Left kidney (tissue), 8 donors: ENCODE data around the gene VPS11. TPM values are rescaled to one million over a fixed set of nuclear protein-coding genes. Genes with fewer than 3 reads are reported as not detected.

Experiments used
- DNase-seq: peaks from one replicate; pipeline ENCODE4 v3.0.0-alpha.2; 2013
- long read RNA-seq, 8 donors: transcript quantifications; one replicate each; lab custom pipeline, GENCODE V29; 2026
- polyA plus RNA-seq: library from polyadenylated mRNA; unstranded; fragments of 120-200 nt; gene quantifications from one replicate; pipeline ENCODE4 v1.2.1, GENCODE V29; 2013; ENCODE audit not compliant: insufficient read length

The VPS11 gene
- polyA plus RNA-seq: 59.9 TPM
- long read RNA-seq, donor 1, partial matches to known transcripts: 8 of 9 reads
- long read RNA-seq, donor 1, other reads (novel, unspliced or antisense): 0 of 9 reads
- long read RNA-seq, donor 2, partial matches to known transcripts: 0 of 2 reads
- long read RNA-seq, donor 2, other reads (novel, unspliced or antisense): 0 of 2 reads
- long read RNA-seq, donor 3, partial matches to known transcripts: 0 of 3 reads
- long read RNA-seq, donor 3, other reads (novel, unspliced or antisense): 0 of 3 reads
- long read RNA-seq, donor 4: 0 reads
- long read RNA-seq, donor 5, partial matches to known transcripts: 8 of 12 reads
- long read RNA-seq, donor 5, other reads (novel, unspliced or antisense): 0 of 12 reads
- long read RNA-seq, donor 6, partial matches to known transcripts: 0 of 3 reads
- long read RNA-seq, donor 6, other reads (novel, unspliced or antisense): 0 of 3 reads
- long read RNA-seq, donor 7, transcript VPS11-208 (16 exons, 3,313 nt): major isoform, 9 of 10 reads
- long read RNA-seq, donor 7, partial matches to known transcripts: 0 of 10 reads
- long read RNA-seq, donor 7, other reads (novel, unspliced or antisense): 0 of 10 reads
- long read RNA-seq, donor 8, partial matches to known transcripts: 0 of 1 reads
- long read RNA-seq, donor 8, other reads (novel, unspliced or antisense): 0 of 1 reads

GRCh38 chr11:119067371-119068222, at the start of gene VPS11:
TSS of gene VPS11 (plus strand) at chr11:119067818. CDS start at chr11:119067824, 6 bp downstream.
- DNase-seq: peak; percentile 95

GRCh38 chr11:119018074-119018938, 49.3 kb upstream of the VPS11 start, which contains the start of the genes RPS25 and TRAPPC4:
TSS of gene RPS25 (minus strand) at chr11:119018343. CDS start at chr11:119018284, 59 bp downstream.
TSS of gene TRAPPC4 (plus strand) at chr11:119018766. CDS start at chr11:119018796, 30 bp downstream.
- DNase-seq: peak; percentile 94

GRCh38 chr11:119019996-119020395, 47.6 kb upstream of the VPS11 start:
- no peak for DNase-seq

- no peak for DNase-seq
Measured at GRCh38 chr11:119021631-119022030, 46.0 kb upstream of the VPS11 start.

GRCh38 chr11:119023741-119024140, 43.9 kb upstream of the VPS11 start:
- no peak for DNase-seq

GRCh38 chr11:119024430-119025098, 43.1 kb upstream of the VPS11 start:
- DNase-seq: no peak

- DNase-seq: no peak
Measured at GRCh38 chr11:119025099-119025473, 42.5 kb upstream of the VPS11 start.

GRCh38 chr11:119025541-119025940, 42.1 kb upstream of the VPS11 start:
- no peak for DNase-seq

GRCh38 chr11:119025978-119026766, 41.4 kb upstream of the VPS11 start:
- no peak for DNase-seq

- no peak for DNase-seq
Measured at GRCh38 chr11:119026970-119027369, 40.6 kb upstream of the VPS11 start.

- no peak for DNase-seq
Measured at GRCh38 chr11:119027561-119028345, 39.9 kb upstream of the VPS11 start.

- no peak for DNase-seq
Measured at GRCh38 chr11:119028346-119029068, 39.1 kb upstream of the VPS11 start.

- DNase-seq: no peak
Measured at GRCh38 chr11:119029069-119029339, 38.6 kb upstream of the VPS11 start.

GRCh38 chr11:119029340-119030028, 38.1 kb upstream of the VPS11 start:
- DNase-seq: peak; percentile 54

- no peak for DNase-seq
Measured at GRCh38 chr11:119030029-119030328, 37.6 kb upstream of the VPS11 start.

- DNase-seq: peak; percentile 96
Measured at GRCh38 chr11:119030329-119031047, 37.1 kb upstream of the VPS11 start, which contains the start of gene SLC37A4. TSS of gene SLC37A4 (minus strand) at chr11:119030877.

- no peak for DNase-seq
Measured at GRCh38 chr11:119031912-119032280, 35.7 kb upstream of the VPS11 start.
